GM13977 (cell line): ENCODE measurements around the gene NOSIP.

Experiments used
- DNase-seq: peaks from one replicate; pipeline ENCODE4 v3.0.0; 2012; ENCODE audit warnings: low spot score
- in situ Hi-C: fragments of 300-500 bp; cut with MboI; formaldehyde crosslinking; loops from one replicate; pipeline ENCODE4 v1.12.0; 2022; ENCODE audit warnings: low sequenced_read_pairs, low pct_unique_long_range_greater_than_20kb, mixed read lengths, inconsistent platforms; ENCODE audit not compliant: unreplicated experiment
- TF ChIP-seq, protein P1 (sequence below): IDR thresholded peaks from 2 replicates; pipeline ENCODE4 v1.5.1; 2012; ENCODE audit warnings: mild to moderate bottlenecking, control low read depth; ENCODE audit not compliant: insufficient read depth; ENCODE audit errors: extremely low read depth, missing control alignments

Gene NOSIP

GRCh38 chr19:49538643-49539042 lies 41.7 kb downstream of the NOSIP start:
- DNase-seq = no peak
- TF ChIP-seq, protein P1, sequence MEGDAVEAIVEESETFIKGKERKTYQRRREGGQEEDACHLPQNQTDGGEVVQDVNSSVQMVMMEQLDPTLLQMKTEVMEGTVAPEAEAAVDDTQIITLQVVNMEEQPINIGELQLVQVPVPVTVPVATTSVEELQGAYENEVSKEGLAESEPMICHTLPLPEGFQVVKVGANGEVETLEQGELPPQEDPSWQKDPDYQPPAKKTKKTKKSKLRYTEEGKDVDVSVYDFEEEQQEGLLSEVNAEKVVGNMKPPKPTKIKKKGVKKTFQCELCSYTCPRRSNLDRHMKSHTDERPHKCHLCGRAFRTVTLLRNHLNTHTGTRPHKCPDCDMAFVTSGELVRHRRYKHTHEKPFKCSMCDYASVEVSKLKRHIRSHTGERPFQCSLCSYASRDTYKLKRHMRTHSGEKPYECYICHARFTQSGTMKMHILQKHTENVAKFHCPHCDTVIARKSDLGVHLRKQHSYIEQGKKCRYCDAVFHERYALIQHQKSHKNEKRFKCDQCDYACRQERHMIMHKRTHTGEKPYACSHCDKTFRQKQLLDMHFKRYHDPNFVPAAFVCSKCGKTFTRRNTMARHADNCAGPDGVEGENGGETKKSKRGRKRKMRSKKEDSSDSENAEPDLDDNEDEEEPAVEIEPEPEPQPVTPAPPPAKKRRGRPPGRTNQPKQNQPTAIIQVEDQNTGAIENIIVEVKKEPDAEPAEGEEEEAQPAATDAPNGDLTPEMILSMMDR = no peak
- in situ Hi-C loops = no loop called here

DNA sequence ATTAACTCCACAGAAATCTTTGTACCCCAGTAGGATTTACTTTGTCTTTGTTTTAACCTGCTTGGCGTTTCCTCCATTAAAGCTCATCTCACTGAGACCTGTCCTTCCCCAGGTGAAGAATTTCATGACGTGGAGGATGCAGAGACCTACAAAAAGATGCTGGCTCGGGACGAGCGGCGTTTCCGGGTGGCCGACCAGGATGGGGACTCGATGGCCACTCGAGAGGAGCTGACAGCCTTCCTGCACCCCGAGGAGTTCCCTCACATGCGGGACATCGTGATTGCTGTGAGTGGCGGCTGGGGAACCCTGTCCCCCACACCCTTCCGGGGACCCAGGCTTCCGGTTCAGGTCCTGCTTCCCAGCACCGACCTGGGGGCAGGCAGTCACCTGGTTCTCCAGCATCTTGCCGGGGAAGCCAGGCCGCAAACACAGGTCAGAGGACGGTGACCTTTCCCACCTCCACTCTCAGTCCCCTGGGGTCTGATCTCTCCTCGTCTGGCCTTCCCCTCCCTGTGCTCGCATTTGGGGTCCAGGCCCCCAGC lies 43.4 kb downstream of the NOSIP start:
- in situ Hi-C loops = no loop called here
- DNase-seq = no peak
- TF ChIP-seq, protein P1 = no peak

DNA sequence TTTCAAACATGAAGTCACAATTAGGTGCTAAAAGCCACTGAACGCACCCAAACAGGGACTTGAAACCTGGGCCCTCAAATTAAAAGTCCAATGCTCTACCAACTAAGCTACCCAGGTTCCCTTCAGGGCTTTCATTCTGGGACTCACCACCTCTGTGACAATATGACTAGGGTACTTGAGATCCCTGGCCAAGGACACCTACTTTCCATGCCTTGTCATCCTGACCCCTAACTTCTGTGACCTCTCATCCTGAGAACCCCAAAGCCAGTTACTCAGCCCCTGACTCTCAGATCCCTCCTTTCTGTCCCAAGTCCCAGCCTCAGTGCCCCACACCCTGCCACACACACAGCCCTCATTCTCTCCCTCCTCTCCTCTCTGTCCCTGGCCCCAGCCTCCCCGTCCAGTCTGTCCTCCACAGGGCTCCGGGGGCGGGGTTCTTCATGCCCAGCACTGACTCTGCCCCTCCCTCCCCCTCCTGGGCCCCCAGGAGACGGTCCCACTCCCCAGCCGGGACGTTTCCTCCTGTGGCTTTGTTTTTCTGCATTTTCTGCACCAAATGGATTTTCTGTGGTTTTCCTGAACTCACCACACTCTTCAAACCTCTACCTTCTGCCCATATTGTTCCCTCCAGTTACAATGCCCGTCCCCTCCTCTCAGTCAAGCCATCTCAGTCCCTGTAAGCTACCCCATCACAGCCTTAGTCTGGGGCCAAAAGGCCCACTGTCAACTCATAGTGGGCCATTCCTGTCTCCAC lies 45.5 kb downstream of the NOSIP start:
- DNase-seq = no peak
- TF ChIP-seq, protein P1 = no peak
- in situ Hi-C loops = no loop called here

DNA sequence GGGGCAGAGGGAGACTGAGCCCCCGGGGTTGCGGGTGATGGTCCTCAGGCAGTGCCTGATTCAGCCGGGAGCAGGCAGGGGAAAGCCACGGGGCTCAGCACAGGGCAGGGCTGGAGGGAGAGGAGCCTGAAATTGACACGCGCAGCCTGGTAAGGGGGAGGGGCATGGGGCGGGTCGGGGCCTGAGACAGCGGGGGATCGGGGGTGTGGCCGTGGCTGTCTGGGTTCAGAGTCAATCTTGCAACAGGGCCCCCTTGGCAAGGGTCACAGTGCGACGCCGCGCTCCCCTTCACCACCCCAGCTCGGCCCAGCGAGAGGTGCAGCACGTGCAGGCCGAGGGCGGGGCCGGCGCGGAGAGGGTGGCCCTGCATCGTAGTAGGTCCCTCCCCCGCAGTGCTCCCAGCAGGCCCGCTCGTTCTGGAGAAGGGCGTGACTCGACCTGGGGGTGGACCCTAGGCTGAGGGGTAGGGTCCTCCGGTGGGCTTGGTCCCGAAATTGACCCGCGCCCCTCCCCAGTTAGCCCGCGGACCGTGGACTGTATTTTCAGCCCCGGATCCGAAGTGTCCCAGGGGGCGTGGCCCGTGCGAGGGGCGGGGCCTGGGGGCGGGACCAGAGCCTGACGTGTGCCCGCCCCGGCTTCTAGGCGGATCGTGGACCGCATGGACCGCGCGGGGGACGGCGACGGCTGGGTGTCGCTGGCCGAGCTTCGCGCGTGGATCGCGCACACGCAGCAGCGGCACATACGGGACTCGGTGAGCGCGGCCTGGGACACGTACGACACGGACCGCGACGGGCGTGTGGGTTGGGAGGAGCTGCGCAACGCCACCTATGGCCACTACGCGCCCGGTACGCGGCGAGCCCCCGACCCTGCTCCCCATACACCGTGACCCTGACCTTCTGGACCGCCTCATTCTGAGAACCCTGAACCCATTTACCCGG lies 46.5 kb downstream of the NOSIP start:
- TF ChIP-seq, protein P1 = peak; percentile 43
- in situ Hi-C loops = no loop called here
- peak; percentile 83 for DNase-seq

DNA sequence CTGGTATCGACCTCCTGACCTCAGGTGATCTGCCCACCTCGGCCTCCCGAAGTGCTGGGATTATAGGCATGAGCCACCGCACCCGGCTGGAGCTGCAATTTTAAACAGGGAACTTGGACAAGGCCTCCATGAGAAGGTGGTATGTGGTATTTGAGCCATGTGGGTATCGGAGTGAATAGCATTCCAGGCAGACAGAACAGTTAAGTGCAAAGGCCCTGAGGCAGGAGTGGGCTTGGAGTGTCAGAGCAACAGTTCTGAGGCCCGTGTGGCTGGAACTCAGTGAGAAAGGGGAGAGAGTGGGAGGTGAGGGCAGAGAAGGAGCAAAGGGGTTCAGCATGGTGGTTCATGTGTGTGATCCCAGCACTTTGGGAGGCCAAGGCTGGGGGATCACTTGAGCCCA lies 49.6 kb downstream of the NOSIP start:
- TF ChIP-seq, protein P1 = no peak
- no peak for DNase-seq
- in situ Hi-C loops = no loop called here

GRCh38 chr19:49528211-49528771 lies 52.1 kb downstream of the NOSIP start:
- in situ Hi-C loops = no loop called here
- DNase-seq = no peak
- TF ChIP-seq, protein P1 = no peak
